ENCODE measurements around the gene SLC5A7.

- TF ChIP-seq CTCF (conservative IDR thresholded peaks at IDR 0.05; ENCODE audit: low read length) (no peak), EZH2phosphoT487 (IDR thresholded peaks at IDR 0.05; ENCODE audit: borderline replicate concordance) (no peak)
Measured at GRCh38 chr2:108048752-108049151, 62.4 kb downstream of the SLC5A7 start.
